OCI-LY1 (cell line): Measurements from ENCODE around the gene KRTCAP2.
"Not testable (repeated sequence)": the region's sequence is repeated elsewhere in the genome, so short reads cannot be mapped to it uniquely, and the experiment has no call there.

Experiments used
- H2AFZ ChIP-seq: fragments of 200-600 bp; sonication (generic), shearing (Covaris generic); 2 replicates; pipeline ENCODE4 v1.6.0; 2014; ENCODE audit warnings: antibody characterized with exemption, mild to moderate bottlenecking, low read length
- H3F3A ChIP-seq: fragments of 200-600 bp; sonication (generic), shearing (Covaris generic); 2 replicates; pipeline ENCODE4 v1.6.0; 2014; ENCODE audit warnings: mild to moderate bottlenecking, antibody characterized with exemption, low read length, moderate library complexity; ENCODE audit not compliant: insufficient read depth
- H3K27ac ChIP-seq: fragments of 200-600 bp; sonication (generic); 2 replicates; pipeline ENCODE4 v1.5.1; 2014; ENCODE audit warnings: low read length, mixed run types, mild to moderate bottlenecking, low read depth; ENCODE audit not compliant: poor library complexity, severe bottlenecking
- H3K27me3 ChIP-seq: fragments of 200-600 bp; sonication (generic); 2 replicates; pipeline ENCODE4 v1.6.0; 2014; ENCODE audit warnings: antibody characterized with exemption, mild to moderate bottlenecking, low read length, moderate library complexity; ENCODE audit not compliant: insufficient read depth
- H3K36me3 ChIP-seq: fragments of 200-600 bp; sonication (generic); 2 replicates; pipeline ENCODE4 v1.6.1; 2014; ENCODE audit warnings: mild to moderate bottlenecking, antibody characterized with exemption, low read length, moderate library complexity, mixed read lengths; ENCODE audit not compliant: insufficient read depth
- H3K4me1 ChIP-seq: fragments of 200-600 bp; sonication (generic); 2 replicates; pipeline ENCODE4 v1.5.1; 2014; ENCODE audit warnings: mild to moderate bottlenecking, low read length, moderate library complexity; ENCODE audit not compliant: insufficient read depth, severe bottlenecking
- H3K4me2 ChIP-seq: fragments of 200-600 bp; sonication (generic), shearing (Covaris generic); 2 replicates; pipeline ENCODE4 v1.6.1; 2014; ENCODE audit warnings: low read length
- H3K4me3 ChIP-seq: fragments of 200-600 bp; sonication (generic); 2 replicates; pipeline ENCODE4 v1.5.1; 2014; ENCODE audit warnings: low read length, low read depth, mild to moderate bottlenecking, mixed read lengths; ENCODE audit not compliant: poor library complexity, severe bottlenecking
- H3K79me2 ChIP-seq: fragments of 200-600 bp; shearing (Covaris generic); 2 replicates; pipeline ENCODE4 v1.6.1; 2016; ENCODE audit warnings: mixed run types, low read length, mixed read lengths; ENCODE audit not compliant: insufficient read depth
- H3K9ac ChIP-seq: fragments of 200-600 bp; sonication (generic), shearing (Covaris generic); 2 replicates; pipeline ENCODE4 v1.6.1; 2014; ENCODE audit warnings: mild to moderate bottlenecking, low read length, mixed read lengths
- H3K9me2 ChIP-seq: fragments of 200-600 bp; sonication (generic), shearing (Covaris generic); 2 replicates; pipeline ENCODE4 v1.6.1; 2014; ENCODE audit warnings: low read depth, mild to moderate bottlenecking, low read length, mixed read lengths
- H3K9me3 ChIP-seq: fragments of 200-600 bp; shearing (Covaris generic); 2 replicates; pipeline ENCODE4 v1.6.1; 2014; ENCODE audit warnings: low read length, mixed read lengths
- H4K20me1 ChIP-seq: fragments of 200-600 bp; sonication (generic), shearing (Covaris generic); 2 replicates; pipeline ENCODE4 v1.6.0; 2016; ENCODE audit warnings: mild to moderate bottlenecking, low read length; ENCODE audit not compliant: insufficient read depth
- CTCF ChIP-seq: fragments of 200-600 bp; sonication (generic), shearing (Covaris generic); IDR thresholded peaks from 2 replicates; pipeline ENCODE4 v1.5.1; 2017; ENCODE audit warnings: mild to moderate bottlenecking, antibody characterized with exemption, low read length, moderate library complexity, mixed read lengths
- EZH2 ChIP-seq: fragments of 200-600 bp; sonication (generic), shearing (Covaris generic); IDR thresholded peaks from 2 replicates; pipeline ENCODE4 v1.8.0; 2017; ENCODE audit warnings: borderline replicate concordance, mixed run types, mild to moderate bottlenecking, antibody characterized with exemption, low read length, moderate library complexity, mixed read lengths

The KRTCAP2 gene

GRCh38 chr1:155169541-155169940, 3.6 kb downstream of the KRTCAP2 start:
- no peaks in the 10 kb centered on the region for H3K9me3 ChIP-seq
- no peak overlapping the region for H3K4me3 ChIP-seq
- H3K79me2 ChIP-seq, result no peaks in the 10 kb centered on the region
- H3K27ac ChIP-seq, result no peak overlapping the region
- H3F3A ChIP-seq, result no peaks in the 10 kb centered on the region
- no peaks in the 10 kb centered on the region for H4K20me1 ChIP-seq
- no peak overlapping the region for H3K4me2 ChIP-seq
- no peak overlapping the region for H2AFZ ChIP-seq
- no peak overlapping the region for H3K9ac ChIP-seq
- peaks cover 17% of the 10 kb centered on the region for H3K36me3 ChIP-seq
- H3K27me3 ChIP-seq, result no peaks in the 10 kb centered on the region; the same call in 1 of the 2 replicates
- H3K4me1 ChIP-seq, result peaks cover 28% of the 10 kb centered on the region
- TF ChIP-seq EZH2 (no peak), CTCF (no peak)
- no peaks in the 10 kb centered on the region for H3K9me2 ChIP-seq

DNA sequence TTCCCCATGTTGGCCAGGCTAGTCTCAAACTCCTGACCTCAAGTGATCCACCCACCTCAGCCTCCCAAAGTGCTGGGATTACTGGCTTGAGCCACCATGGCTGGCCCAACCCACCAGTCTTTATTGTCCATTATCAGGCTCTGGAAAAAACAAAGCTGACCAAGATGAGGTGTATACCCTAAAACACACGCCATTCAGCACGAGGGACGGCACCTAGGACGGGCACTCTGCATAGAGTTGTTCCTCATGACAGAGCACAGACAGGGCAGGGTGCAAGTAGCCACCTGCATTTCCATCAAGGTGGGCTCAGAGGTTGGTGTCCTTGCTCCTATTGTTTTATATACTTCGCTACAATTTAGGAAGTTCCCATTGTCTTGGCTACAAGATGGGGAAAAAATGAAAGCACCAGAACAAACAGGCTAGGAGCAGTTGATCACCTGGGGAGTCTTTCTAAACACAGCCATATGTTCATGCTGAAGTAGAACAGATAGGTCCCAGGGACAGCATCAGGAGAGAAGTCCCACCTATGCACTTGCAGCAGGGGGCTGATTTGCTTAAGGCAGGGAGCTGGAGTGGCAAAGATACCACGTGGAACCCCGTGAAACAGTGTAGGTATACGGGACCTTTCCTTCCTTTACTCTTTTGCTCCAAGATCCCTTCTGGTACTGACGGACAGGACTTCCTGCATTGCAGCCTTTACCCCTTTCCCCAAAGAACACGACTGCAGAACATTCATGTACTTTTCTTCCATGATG, 4.5 kb downstream of the KRTCAP2 start:
- Histone ChIP-seq H3K4me3 (no peak overlapping the region), H4K20me1 (no peaks in the 10 kb centered on the region), H3K9me2 (no peaks in the 10 kb centered on the region), H3K27me3 (no peaks in the 10 kb centered on the region; the same call in 1 of the 2 replicates), H3K36me3 (peaks cover 17% of the 10 kb centered on the region), H3K79me2 (no peaks in the 10 kb centered on the region), H3K27ac (no peak overlapping the region), H3K9ac (no peak overlapping the region), H3F3A (no peaks in the 10 kb centered on the region), H3K4me2 (no peak overlapping the region), H2AFZ (no peak overlapping the region), H3K4me1 (peaks cover 19% of the 10 kb centered on the region), H3K9me3 (no peaks in the 10 kb centered on the region)
- TF ChIP-seq EZH2, result no peak
- TF ChIP-seq CTCF, result no peak

- H3K4me2 ChIP-seq, H3K9ac ChIP-seq: not testable (repeated sequence)
Observed at GRCh38 chr1:155168105-155168445, 5.0 kb downstream of the KRTCAP2 start.

More at GRCh38 chr1:155168105-155168445, 5.0 kb downstream of the KRTCAP2 start:
- not testable (repeated sequence) for H3K27ac ChIP-seq, H4K20me1 ChIP-seq, H3K4me3 ChIP-seq, H3F3A ChIP-seq, H3K79me2 ChIP-seq, H3K9me2 ChIP-seq, H3K9me3 ChIP-seq, H3K27me3 ChIP-seq, H2AFZ ChIP-seq
- peaks cover 17% of the 10 kb centered on the region for H3K36me3 ChIP-seq
- H3K4me1 ChIP-seq, result peaks cover 14% of the 10 kb centered on the region
